Neutrophil (primary cell): Measurements from ENCODE around the gene ASPHD2.

ENCODE experiments used
- H3K27ac ChIP-seq: fragments of 200-600 bp; sonication (generic); 2 replicates; pipeline ENCODE4 v1.5.1; 2016; ENCODE audit warnings: mild to moderate bottlenecking, moderate library complexity
- H3K27me3 ChIP-seq: fragments of 200-600 bp; sonication (generic); 2 replicates; pipeline ENCODE4 v1.6.0; 2016; ENCODE audit warnings: mild to moderate bottlenecking
- H3K36me3 ChIP-seq: fragments of 200-600 bp; sonication (generic); 2 replicates; pipeline ENCODE4 v1.5.1; 2017
- H3K4me1 ChIP-seq, 2 experiments: fragments of 200-600 bp in 1 of 2; sonication (generic) in 1 of 2; 1 replicate in 1 of 2; 2 replicates in 1 of 2; pipeline versions ENCODE4 v1.5.1 to v1.6.1; 2013 to 2016; ENCODE audit warnings: low read depth in 1 of 2, low read length in 1 of 2, mild to moderate bottlenecking in 1 of 2, moderate library complexity in 1 of 2; ENCODE audit not compliant: control insufficient read depth in 1 of 2, insufficient read depth in 1 of 2
- H3K4me3 ChIP-seq, 2 experiments: fragments of 200-600 bp in 1 of 2; sonication (generic) in 1 of 2; 1 replicate in 1 of 2; 2 replicates in 1 of 2; pipeline ENCODE4 v1.5.1; 2013 to 2016; ENCODE audit warnings: low read depth in 1 of 2, low read length in 1 of 2, mild to moderate bottlenecking in 1 of 2, moderate library complexity in 1 of 2
- H3K9me3 ChIP-seq: fragments of 200-600 bp; sonication (generic); 2 replicates; pipeline ENCODE4 v1.5.1; 2016
- TF ChIP-seq, protein P1 (sequence below): fragments of 200-600 bp; sonication (generic); IDR thresholded peaks from 2 replicates; pipeline ENCODE4 v1.5.1; 2016; ENCODE audit warnings: antibody characterized with exemption

ASPHD2 gene

DNA sequence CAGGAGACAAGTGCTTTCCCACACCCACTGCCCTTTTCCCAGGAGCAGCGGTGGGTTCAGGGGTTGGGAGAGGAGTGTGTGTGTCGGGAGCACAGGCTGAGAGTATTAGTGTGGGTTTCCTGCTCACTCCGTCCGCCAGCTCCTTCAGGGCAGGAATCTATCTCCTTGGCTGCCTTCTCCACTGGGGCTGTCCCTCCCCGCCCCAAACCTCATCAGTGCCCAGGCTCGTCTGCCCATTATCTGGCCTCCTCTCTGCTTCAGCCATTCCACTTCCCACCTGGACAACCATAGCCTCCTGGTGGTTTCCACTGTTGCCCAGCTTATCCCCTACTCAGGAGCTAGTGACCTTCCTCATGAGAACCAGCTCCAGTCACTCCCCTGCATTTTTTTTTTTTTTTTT lies 19.9 kb downstream of the ASPHD2 start:
- peaks cover 42% of the 10 kb centered on the region for H3K36me3 ChIP-seq
- TF ChIP-seq, protein P1, sequence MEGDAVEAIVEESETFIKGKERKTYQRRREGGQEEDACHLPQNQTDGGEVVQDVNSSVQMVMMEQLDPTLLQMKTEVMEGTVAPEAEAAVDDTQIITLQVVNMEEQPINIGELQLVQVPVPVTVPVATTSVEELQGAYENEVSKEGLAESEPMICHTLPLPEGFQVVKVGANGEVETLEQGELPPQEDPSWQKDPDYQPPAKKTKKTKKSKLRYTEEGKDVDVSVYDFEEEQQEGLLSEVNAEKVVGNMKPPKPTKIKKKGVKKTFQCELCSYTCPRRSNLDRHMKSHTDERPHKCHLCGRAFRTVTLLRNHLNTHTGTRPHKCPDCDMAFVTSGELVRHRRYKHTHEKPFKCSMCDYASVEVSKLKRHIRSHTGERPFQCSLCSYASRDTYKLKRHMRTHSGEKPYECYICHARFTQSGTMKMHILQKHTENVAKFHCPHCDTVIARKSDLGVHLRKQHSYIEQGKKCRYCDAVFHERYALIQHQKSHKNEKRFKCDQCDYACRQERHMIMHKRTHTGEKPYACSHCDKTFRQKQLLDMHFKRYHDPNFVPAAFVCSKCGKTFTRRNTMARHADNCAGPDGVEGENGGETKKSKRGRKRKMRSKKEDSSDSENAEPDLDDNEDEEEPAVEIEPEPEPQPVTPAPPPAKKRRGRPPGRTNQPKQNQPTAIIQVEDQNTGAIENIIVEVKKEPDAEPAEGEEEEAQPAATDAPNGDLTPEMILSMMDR: no peak
- H3K27me3 ChIP-seq: no peaks in the 10 kb centered on the region
- no peak overlapping the region for H3K4me3 ChIP-seq
- H3K4me1 ChIP-seq: no peaks in the 10 kb centered on the region
- H3K9me3 ChIP-seq: no peaks in the 10 kb centered on the region
- no peak overlapping the region for H3K27ac ChIP-seq

DNA sequence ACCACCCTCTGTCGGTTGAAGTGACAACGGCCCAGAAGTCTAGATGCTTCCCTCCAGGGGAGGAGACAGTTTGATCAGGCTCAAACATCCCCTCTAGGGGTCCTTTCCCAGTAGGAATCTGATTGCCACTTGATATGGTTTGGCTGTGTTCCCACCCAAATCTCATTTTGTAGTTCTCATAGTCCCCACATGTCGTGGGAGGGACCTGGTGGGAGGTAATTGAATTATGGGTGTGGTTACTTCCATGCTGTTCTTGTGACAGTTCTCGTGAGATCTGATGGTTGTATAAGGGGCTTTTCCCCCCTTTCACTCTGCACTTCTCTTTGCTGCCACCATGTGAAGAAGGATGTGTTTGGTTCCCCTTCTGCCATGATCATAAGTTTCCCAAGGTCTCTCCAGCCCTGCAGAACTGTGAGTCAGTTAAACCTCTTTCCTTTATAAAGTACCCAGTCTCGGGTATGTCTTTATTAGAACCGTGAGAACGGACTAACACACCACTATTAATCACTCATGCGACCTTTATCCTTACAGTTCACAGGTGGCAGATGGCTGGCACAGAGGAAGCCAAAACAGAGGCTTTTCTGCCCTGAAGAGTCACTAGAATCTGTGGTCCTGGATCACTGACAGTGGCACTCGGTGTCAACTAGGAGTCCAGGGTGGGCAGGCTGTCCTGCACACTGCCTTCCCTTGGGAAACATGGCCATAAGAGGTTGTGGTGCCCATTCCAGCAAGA lies 21.6 kb downstream of the ASPHD2 start:
- Histone ChIP-seq H3K9me3 (no peaks in the 10 kb centered on the region), H3K27ac (no peak overlapping the region), H3K27me3 (no peaks in the 10 kb centered on the region), H3K36me3 (peaks cover 45% of the 10 kb centered on the region), H3K4me3 (no peak overlapping the region), H3K4me1 (no peaks in the 10 kb centered on the region)
- TF ChIP-seq, protein P1: no peak

DNA sequence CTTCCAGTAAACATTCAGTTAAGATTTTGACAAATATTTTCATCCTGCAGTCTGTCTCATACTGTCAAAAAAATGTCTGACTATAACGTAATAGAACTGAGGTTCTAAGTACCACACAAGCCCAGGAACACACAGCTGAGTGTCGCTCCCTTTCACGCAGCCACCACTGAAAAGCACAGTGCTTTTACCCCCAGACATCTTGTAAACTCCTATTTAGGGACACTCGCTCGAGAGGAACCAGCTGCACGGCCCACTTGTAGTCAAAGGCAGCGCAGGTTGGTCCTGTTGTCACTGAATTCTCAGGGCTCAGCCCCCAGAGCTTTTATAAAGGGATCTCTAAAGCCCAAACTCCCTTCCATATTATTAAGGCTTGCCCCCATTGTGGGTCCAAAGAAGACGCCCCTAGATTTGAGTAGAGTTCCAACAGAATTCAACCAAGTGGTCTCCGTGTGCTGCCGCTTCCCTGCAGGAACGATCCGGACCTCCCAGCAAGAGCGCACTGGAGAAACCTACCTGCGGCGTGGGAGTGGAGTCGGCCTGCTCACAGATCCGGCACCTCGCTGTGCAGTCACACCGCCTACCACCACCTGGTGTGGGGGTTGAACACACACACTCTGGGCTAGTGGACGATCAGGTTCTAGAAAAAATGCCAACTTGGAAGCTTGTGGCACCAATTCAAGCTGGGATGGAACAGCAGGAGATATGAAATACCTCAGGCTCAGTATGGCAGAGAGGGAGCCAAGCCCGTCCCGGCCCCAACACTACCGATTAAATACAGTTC lies 23.4 kb downstream of the ASPHD2 start:
- no peaks in the 10 kb centered on the region for H3K4me1 ChIP-seq
- H3K9me3 ChIP-seq: no peaks in the 10 kb centered on the region
- H3K4me3 ChIP-seq: no peak overlapping the region
- H3K36me3 ChIP-seq: peaks cover 54% of the 10 kb centered on the region
- H3K27ac ChIP-seq: no peak overlapping the region
- H3K27me3 ChIP-seq: no peaks in the 10 kb centered on the region
- TF ChIP-seq, protein P1: no peak

DNA sequence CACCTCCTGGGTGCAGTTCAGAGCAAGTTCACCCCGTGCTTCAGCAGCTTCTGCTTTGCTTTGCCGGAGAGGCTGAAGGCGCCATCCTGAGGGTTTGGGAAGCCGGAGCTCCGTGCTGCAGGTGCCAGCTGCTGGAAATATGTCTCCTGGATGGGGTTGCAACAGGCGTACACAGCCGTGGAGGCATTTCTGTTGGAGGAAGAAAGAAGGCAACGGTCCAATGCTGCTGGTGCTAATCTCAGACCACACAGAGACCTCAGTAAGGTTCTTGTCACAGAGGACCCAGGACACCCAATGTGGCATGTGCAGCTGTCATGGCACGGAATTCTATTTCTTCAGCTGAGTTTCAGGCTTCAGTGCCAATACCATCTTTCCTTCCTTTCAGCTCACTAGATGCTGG lies 24.2 kb downstream of the ASPHD2 start:
- H3K27ac ChIP-seq: no peak overlapping the region
- H3K36me3 ChIP-seq: peaks cover 62% of the 10 kb centered on the region
- no peaks in the 10 kb centered on the region for H3K27me3 ChIP-seq

DNA sequence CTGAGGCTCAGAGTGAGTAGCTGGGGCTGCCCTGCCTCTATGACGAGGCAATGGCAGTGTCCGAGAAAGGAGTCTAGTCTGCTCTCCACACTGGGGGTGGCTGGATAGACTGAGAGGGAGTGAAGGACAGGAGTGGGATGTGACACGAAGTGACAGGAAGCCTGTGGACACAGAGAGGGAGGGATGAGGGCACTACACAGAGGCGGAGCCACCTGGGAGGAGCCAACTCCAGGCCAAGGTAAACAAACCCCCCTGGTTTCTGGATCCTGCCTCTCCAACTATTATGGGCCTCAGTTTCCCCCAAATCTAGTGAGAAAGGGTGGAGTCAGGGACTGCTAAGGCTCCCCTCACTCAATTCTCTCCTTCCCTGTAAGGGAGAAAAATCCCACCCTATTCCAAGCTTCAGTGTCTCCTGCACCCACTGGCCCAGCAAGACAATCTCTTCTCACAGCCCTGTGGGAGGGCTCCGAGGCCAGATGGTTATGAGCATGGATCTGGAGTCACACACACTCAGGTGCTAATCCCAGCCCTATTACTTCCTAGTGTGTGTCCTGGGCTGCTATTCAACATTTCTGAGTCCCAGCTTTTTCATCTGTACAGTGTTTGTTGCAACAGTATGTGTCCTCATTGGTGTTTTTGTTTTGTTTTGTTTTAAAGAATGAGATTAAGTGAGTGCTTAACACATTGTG lies 24.9 kb downstream of the ASPHD2 start:
- Histone ChIP-seq H3K36me3 (peaks cover 65% of the 10 kb centered on the region), H3K27ac (no peak overlapping the region), H3K4me1 (no peaks in the 10 kb centered on the region)

More for the DNA sequence above, 24.2 kb downstream of the ASPHD2 start:
- TF ChIP-seq, protein P1: no peak
- no peak overlapping the region for H3K4me3 ChIP-seq
- no peaks in the 10 kb centered on the region for H3K4me1 ChIP-seq
- H3K9me3 ChIP-seq: no peaks in the 10 kb centered on the region

More for the DNA sequence above, 24.9 kb downstream of the ASPHD2 start:
- Histone ChIP-seq H3K9me3 (no peaks in the 10 kb centered on the region), H3K4me3 (no peak overlapping the region), H3K27me3 (no peaks in the 10 kb centered on the region)
- TF ChIP-seq, protein P1: no peak
